ENCODE measurements around the gene FETUB.
"Not testable (repeated sequence)": the region's sequence is repeated elsewhere in the genome, so short reads cannot be mapped to it uniquely, and the experiment has no call there.

Gene FETUB

GRCh38 chr3:186621894-186622650 is 18.1 kb upstream of the FETUB start:
- Mint-ChIP-seq H3K4me3 (no peak overlapping the region), H3K4me1 (peaks cover 14% of the 10 kb centered on the region), H3K27ac (no peak overlapping the region), H3K36me3 (no peaks in the 10 kb centered on the region), H3K9me3 (no peaks in the 10 kb centered on the region)
- no peak for DNase-seq (ENCODE audit: low spot score in 2 of 2)
- no peak for ATAC-seq

- DNase-seq (ENCODE audit: low spot score in 2 of 2) (no peak), ATAC-seq (no peak)
- Mint-ChIP-seq H3K27ac (no peak overlapping the region), H3K4me1 (peaks cover 7% of the 10 kb centered on the region), H3K9me3 (no peaks in the 10 kb centered on the region), H3K36me3 (no peaks in the 10 kb centered on the region), H3K4me3 (no peak overlapping the region)
Measured at GRCh38 chr3:186622651-186623310, 17.4 kb upstream of the FETUB start.

DNA sequence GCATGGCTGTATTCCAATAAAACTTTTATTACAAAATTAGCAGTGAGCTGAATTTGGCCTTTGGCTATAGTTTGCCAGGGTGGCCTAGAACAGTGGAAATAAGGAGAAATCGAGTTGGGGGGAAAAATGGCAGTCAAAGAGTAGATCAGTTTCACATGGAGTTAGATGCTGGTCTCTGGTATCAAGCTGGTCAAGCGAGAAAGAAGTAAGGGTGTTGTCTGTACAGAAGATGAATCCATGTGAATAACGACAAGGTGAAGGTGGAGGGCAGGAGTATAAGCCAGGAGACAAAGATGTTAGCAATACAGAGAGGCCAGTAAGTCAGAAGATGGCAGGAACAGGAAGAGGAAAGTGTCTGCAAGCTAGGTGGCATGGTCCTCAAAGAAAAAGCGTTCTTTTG is 15.6 kb upstream of the FETUB start:
- Mint-ChIP-seq H3K27ac (no peak overlapping the region), H3K9me3 (no peaks in the 10 kb centered on the region)

GRCh38 chr3:186625600-186626042 is 14.6 kb upstream of the FETUB start:
- ATAC-seq (peak; percentile 43), DNase-seq (ENCODE audit: low spot score in 2 of 2) (no peak)
- Mint-ChIP-seq H3K4me3 (no peak overlapping the region), H3K27ac (no peak overlapping the region), H3K9me3 (no peaks in the 10 kb centered on the region), H3K36me3 (no peaks in the 10 kb centered on the region), H3K4me1 (no peaks in the 10 kb centered on the region)

More for the DNA sequence above, 15.6 kb upstream of the FETUB start:
- ATAC-seq (no peak), DNase-seq (ENCODE audit: low spot score in 2 of 2) (no peak)
- Mint-ChIP-seq H3K4me1 (no peaks in the 10 kb centered on the region), H3K4me3 (no peak overlapping the region), H3K36me3 (no peaks in the 10 kb centered on the region)

GRCh38 chr3:186626254-186626847 is 13.8 kb upstream of the FETUB start:
- Mint-ChIP-seq H3K4me3 (no peak overlapping the region), H3K27ac (no peak overlapping the region), H3K4me1 (no peaks in the 10 kb centered on the region), H3K9me3 (no peaks in the 10 kb centered on the region), H3K36me3 (no peaks in the 10 kb centered on the region)
- DNase-seq (ENCODE audit: low spot score in 2 of 2) (no peak), ATAC-seq (no peak)

DNA sequence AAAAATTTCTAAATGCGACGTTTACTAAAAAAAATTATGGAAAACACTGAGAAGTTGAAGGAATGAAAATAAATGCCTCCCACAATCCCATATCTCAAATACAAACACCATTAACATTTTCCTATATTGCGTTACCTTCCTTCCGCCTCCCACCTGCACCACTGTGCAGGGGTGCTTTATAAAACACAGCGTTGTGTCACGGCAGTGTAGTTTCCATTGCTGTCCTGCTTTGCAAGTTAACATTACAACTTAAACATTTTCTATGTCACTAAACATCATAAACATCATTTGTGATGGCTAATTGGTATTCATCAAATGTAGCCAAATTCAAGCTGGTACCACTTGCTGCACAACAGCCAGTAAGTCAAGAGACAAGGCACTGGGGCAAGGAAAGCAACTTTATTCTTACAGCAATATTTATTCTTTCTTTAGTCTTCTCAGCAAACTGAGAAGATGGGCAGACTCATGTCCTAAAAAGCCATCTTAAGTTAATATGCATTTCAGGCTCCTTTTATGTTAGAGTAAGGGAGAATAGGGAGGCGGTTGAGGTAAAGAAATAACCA is 12.3 kb upstream of the FETUB start:
- no peak overlapping the region for H3K27ac Mint-ChIP-seq
- no peak for ATAC-seq

DNA sequence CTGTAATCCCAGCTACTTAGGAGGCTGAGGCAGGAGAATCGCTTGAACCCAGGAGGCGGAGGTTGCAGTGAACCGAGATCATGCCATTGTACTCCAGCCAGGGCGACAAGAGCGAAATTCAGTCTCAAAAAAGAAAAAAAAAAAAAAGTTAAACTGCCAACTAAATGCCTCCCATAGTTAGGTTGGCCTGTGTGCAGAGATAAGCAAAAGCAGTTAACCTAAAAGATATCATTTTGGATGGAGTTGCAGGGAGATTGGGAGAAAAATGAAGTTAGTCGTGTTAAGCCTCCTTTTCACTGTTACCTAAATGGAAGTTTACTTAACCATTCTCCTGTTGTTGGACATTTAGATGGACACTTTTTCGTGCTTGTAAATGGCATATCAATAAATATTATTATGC is 11.4 kb upstream of the FETUB start:
- DNase-seq (ENCODE audit: low spot score in 2 of 2) (no peak), ATAC-seq (no peak)
- no peaks in the 10 kb centered on the region for H3K36me3 Mint-ChIP-seq
- H3K4me3 Mint-ChIP-seq: no peak overlapping the region
- H3K9me3 Mint-ChIP-seq: no peaks in the 10 kb centered on the region
- no peak overlapping the region for H3K27ac Mint-ChIP-seq
- no peaks in the 10 kb centered on the region for H3K4me1 Mint-ChIP-seq

More for the DNA sequence above, 12.3 kb upstream of the FETUB start:
- H3K9me3 Mint-ChIP-seq: no peaks in the 10 kb centered on the region
- no peak for DNase-seq (ENCODE audit: low spot score in 2 of 2)
- H3K36me3 Mint-ChIP-seq: no peaks in the 10 kb centered on the region
- no peaks in the 10 kb centered on the region for H3K4me1 Mint-ChIP-seq
- H3K4me3 Mint-ChIP-seq: no peak overlapping the region

- no peaks in the 10 kb centered on the region for H3K9me3 Mint-ChIP-seq
- no peaks in the 10 kb centered on the region for H3K36me3 Mint-ChIP-seq
- no peak for ATAC-seq
- H3K27ac Mint-ChIP-seq: no peak overlapping the region
- no peaks in the 10 kb centered on the region for H3K4me1 Mint-ChIP-seq
- DNase-seq (ENCODE audit: low spot score in 2 of 2): no peak
- H3K4me3 Mint-ChIP-seq: no peak overlapping the region
Measured at GRCh38 chr3:186630950-186631641, 9.1 kb upstream of the FETUB start.

DNA sequence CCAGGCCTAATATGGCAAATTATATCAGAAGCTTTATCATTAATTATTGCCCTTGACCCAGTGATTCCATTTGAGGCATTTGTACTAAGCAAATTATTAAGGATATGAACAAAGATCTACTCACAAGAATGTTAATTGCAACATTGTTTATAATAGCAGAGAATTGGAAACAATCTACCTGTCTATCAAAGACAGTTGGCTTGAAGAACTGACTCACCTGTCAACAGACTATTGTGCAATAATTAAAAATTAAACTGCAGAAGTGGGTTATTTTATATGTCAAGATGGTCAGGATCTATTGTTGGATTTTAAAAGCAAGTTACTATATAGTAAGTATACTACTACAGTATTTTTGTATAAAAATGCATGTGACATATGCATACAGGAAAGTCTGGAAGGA is 6.7 kb upstream of the FETUB start:
- Mint-ChIP-seq H3K27ac (no peak overlapping the region), H3K36me3 (no peaks in the 10 kb centered on the region), H3K9me3 (no peaks in the 10 kb centered on the region), H3K4me3 (no peak overlapping the region), H3K4me1 (no peaks in the 10 kb centered on the region)
- DNase-seq (ENCODE audit: low spot score in 2 of 2) (no peak), ATAC-seq (no peak)

- not testable (repeated sequence) for H3K4me1 Mint-ChIP-seq; DNase-seq (ENCODE audit: low spot score in 2 of 2); H3K4me3 Mint-ChIP-seq; H3K9me3 Mint-ChIP-seq; ATAC-seq; H3K36me3 Mint-ChIP-seq; H3K27ac Mint-ChIP-seq
Measured at GRCh38 chr3:186634207-186634606, 6.0 kb upstream of the FETUB start.

DNA sequence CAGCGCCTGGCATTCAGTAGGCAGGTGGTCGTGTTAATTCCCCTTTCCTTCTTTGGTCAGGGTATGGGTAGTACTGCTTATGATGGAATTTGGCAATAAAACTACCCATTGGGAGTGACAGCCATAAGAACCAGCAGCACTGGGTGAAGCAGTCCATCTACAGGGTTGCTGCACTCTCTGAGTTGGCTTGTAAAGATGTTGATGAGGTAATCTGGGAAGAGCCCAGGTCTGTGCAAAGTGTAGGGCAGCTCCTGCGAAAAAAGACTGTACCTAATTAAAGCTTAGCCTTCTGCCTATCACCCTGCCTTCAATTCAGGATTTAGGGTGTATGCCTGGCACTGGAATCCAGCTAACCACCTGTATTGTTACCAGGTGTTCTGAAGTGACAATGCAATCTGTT is 4.7 kb upstream of the FETUB start:
- DNase-seq (ENCODE audit: low spot score in 2 of 2) (no peak), ATAC-seq (no peak)
- no peaks in the 10 kb centered on the region for H3K9me3 Mint-ChIP-seq
- H3K27ac Mint-ChIP-seq: no peak overlapping the region
- no peak overlapping the region for H3K4me3 Mint-ChIP-seq
- no peaks in the 10 kb centered on the region for H3K36me3 Mint-ChIP-seq
- peaks cover 3% of the 10 kb centered on the region for H3K4me1 Mint-ChIP-seq

DNA sequence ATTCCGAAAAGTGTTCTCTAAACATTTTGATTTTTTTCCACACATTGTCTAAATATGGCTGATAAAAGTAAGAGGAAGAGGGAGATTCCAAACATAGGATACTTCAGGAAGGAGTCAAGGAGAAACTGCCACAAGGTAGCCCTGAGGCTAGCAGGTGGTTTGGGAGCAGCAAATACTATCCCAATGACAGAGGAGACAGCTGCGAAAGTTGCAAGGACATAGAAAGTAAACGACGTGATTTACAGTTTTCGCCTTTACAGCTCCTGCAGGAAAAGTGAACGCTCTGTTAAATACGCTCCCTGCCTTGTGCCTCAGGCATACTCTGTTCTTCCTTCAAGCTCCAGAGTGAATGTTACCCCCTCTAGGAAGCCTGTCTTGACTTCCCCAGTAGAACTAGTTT is 3.7 kb upstream of the FETUB start:
- Mint-ChIP-seq H3K36me3 (no peaks in the 10 kb centered on the region), H3K4me3 (no peak overlapping the region), H3K9me3 (no peaks in the 10 kb centered on the region), H3K4me1 (peaks cover 13% of the 10 kb centered on the region), H3K27ac (no peak overlapping the region)
- ATAC-seq (no peak), DNase-seq (ENCODE audit: low spot score in 2 of 2) (no peak)

- H3K36me3 Mint-ChIP-seq: no peaks in the 10 kb centered on the region
- H3K4me3 Mint-ChIP-seq: no peak overlapping the region
- no peak overlapping the region for H3K27ac Mint-ChIP-seq
- no peaks in the 10 kb centered on the region for H3K9me3 Mint-ChIP-seq
- no peak for ATAC-seq
- peaks cover 24% of the 10 kb centered on the region for H3K4me1 Mint-ChIP-seq
- no peak for DNase-seq (ENCODE audit: low spot score in 2 of 2)
Measured at GRCh38 chr3:186637686-186638085, 2.5 kb upstream of the FETUB start.

DNA sequence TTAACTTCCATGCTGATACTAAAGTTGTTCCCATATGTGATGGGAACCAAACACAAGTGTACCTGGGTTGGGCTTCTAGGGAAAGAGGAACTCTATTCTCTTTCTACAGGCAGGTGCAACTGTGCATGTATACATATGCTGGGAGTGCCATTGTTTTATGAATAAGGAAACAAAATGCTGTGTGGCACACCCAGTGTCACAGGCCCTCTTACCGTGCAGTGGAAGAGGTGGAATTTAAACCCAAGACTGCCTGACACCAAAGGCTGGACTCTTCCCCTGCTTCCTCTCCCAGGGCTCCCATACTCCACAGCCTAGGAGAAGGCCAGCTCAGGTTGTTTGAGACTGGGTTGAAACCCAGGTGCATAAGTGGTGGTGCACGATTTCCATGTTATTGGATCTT is 1.9 kb upstream of the FETUB start:
- Mint-ChIP-seq H3K4me1 (peaks cover 30% of the 10 kb centered on the region), H3K27ac (no peak overlapping the region), H3K4me3 (no peak overlapping the region), H3K36me3 (no peaks in the 10 kb centered on the region), H3K9me3 (no peaks in the 10 kb centered on the region)
- DNase-seq (ENCODE audit: low spot score in 2 of 2) (no peak), ATAC-seq (no peak)

DNA sequence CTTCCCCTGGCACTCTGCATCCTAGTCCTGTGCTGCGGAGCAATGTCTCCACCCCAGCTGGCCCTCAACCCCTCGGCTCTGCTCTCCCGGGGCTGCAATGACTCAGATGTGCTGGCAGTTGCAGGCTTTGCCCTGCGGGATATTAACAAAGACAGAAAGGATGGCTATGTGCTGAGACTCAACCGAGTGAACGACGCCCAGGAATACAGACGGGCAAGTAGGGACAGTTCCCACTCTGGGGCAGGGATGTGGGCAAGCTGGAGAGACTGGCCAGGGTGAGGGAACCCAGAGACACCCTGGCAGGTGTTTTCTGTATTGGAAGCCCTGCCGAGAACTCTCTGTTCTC is 247 bp downstream of the FETUB start:
- no peaks in the 10 kb centered on the region for H3K36me3 Mint-ChIP-seq
- H3K4me1 Mint-ChIP-seq: peaks cover 41% of the 10 kb centered on the region
- no peak for ATAC-seq
- peak overlapping the region; percentile 26 for H3K27ac Mint-ChIP-seq
- H3K9me3 Mint-ChIP-seq: no peaks in the 10 kb centered on the region
- no peak for DNase-seq (ENCODE audit: low spot score in 2 of 2)
- no peak overlapping the region for H3K4me3 Mint-ChIP-seq
